Body of pancreas (tissue), 4 donors: ENCODE data around the gene SHC1.
A peak's percentile ranks its signal among the peaks of the same experiment; 100 is the strongest.

ENCODE experiments used
- POLR2A ChIP-seq, 3 donors: fragments of 450-650 bp; IDR thresholded peaks; one replicate each; pipeline ENCODE4 v1.6.1; 2016; ENCODE audit warnings: antibody characterized with exemption in 3 of 3, mild to moderate bottlenecking in 2 of 3
- TF ChIP-seq, protein P1 (sequence below), 7 experiments: fragments of 450-650 bp in 4 of 7; fragments of 200-600 bp in 3 of 7; sonication (generic) in 3 of 7; IDR thresholded peaks; one replicate each; pipeline ENCODE4 v1.5.1; 2016 to 2019; ENCODE audit warnings: antibody characterized with exemption in 7 of 7

DNA sequence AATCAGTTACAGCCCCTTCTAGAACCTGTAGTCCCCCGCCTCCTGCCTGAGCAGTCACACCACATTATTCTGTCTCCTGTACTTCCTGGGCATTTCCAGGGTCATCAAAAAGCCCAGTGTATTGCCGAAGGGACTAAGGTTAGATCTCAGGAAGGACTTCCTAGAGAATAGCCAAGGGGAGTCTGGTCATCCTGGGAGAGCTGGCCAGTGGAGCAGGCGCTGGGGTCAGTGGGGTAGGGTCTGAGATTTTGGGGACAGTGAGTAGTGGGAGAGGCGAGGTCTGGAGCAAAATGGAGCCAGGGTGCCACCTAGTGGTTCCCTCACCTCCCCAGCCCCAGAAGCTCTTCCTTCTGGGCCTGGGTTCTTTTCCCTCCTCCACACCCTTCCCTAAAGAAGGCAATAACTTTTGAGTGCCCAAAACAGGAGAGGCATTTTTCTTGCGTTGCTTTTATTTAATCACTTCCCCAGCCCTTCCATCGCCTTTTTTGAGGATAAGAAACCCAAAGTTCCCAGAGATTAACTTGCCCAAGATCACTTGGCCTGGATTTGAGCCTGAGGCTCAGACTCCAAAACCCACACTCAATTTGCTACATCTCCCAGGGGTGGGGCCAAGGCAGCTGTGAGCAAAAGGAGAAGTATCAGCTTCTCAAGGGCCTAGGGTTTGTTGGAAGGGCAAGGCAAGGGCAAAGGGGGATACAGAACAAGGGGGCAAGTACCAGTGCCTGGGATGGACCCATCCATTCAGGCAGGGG lies 26.7 kb downstream of the SHC1 start:
- TF ChIP-seq, protein P1, sequence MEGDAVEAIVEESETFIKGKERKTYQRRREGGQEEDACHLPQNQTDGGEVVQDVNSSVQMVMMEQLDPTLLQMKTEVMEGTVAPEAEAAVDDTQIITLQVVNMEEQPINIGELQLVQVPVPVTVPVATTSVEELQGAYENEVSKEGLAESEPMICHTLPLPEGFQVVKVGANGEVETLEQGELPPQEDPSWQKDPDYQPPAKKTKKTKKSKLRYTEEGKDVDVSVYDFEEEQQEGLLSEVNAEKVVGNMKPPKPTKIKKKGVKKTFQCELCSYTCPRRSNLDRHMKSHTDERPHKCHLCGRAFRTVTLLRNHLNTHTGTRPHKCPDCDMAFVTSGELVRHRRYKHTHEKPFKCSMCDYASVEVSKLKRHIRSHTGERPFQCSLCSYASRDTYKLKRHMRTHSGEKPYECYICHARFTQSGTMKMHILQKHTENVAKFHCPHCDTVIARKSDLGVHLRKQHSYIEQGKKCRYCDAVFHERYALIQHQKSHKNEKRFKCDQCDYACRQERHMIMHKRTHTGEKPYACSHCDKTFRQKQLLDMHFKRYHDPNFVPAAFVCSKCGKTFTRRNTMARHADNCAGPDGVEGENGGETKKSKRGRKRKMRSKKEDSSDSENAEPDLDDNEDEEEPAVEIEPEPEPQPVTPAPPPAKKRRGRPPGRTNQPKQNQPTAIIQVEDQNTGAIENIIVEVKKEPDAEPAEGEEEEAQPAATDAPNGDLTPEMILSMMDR (IDR thresholded peaks at IDR 0.05) = peak; percentile 47 to 63 (median 55)
- TF ChIP-seq POLR2A (IDR thresholded peaks at IDR 0.05) = no peak
